Activated CD4-positive, alpha-beta T cell treated with anti-CD3 and anti-CD28 coated beads for 4 hours (primary cell): ENCODE measurements around the gene PTPRC.
"Not testable (repeated sequence)": the region's sequence is repeated elsewhere in the genome, so short reads cannot be mapped to it uniquely, and the experiment has no call there.

Experiments
- DNase-seq, 2 donors: peaks; one replicate each; pipeline ENCODE4 v3.0.0-alpha.2; 2020

PTPRC gene, protein sequence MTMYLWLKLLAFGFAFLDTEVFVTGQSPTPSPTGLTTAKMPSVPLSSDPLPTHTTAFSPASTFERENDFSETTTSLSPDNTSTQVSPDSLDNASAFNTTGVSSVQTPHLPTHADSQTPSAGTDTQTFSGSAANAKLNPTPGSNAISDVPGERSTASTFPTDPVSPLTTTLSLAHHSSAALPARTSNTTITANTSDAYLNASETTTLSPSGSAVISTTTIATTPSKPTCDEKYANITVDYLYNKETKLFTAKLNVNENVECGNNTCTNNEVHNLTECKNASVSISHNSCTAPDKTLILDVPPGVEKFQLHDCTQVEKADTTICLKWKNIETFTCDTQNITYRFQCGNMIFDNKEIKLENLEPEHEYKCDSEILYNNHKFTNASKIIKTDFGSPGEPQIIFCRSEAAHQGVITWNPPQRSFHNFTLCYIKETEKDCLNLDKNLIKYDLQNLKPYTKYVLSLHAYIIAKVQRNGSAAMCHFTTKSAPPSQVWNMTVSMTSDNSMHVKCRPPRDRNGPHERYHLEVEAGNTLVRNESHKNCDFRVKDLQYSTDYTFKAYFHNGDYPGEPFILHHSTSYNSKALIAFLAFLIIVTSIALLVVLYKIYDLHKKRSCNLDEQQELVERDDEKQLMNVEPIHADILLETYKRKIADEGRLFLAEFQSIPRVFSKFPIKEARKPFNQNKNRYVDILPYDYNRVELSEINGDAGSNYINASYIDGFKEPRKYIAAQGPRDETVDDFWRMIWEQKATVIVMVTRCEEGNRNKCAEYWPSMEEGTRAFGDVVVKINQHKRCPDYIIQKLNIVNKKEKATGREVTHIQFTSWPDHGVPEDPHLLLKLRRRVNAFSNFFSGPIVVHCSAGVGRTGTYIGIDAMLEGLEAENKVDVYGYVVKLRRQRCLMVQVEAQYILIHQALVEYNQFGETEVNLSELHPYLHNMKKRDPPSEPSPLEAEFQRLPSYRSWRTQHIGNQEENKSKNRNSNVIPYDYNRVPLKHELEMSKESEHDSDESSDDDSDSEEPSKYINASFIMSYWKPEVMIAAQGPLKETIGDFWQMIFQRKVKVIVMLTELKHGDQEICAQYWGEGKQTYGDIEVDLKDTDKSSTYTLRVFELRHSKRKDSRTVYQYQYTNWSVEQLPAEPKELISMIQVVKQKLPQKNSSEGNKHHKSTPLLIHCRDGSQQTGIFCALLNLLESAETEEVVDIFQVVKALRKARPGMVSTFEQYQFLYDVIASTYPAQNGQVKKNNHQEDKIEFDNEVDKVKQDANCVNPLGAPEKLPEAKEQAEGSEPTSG (N-terminal part only)

GRCh38 chr1:198638894-198639635, at the start of gene PTPRC:
TSS of gene PTPRC (plus strand) at chr1:198639040. CDS start at chr1:198639269, 229 bp downstream.
- DNase-seq, result no peak

- no peak for DNase-seq
These were observed 48.4 kb upstream of the PTPRC start for GRCh38 chr1:198590454-198590853.

DNA sequence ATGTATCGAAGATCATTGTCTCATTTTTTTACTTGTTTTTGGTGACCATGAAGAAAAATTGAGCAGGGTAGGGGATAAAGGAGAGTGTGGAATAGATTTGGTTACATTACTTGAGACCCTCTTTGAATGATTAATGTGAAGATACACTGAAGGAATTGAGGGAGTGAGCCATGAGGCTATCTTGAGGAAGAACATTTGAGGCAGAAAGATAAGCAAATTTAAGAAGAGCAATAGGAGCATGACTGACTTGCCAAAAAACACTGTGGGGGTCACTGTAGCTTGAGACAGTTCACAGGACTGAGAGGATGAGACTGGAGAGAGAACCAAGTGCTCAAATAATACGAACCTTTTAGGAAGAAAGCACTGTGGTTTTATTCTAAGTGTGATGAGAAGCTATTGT, 43.1 kb upstream of the PTPRC start:
- DNase-seq, result no peak

DNA sequence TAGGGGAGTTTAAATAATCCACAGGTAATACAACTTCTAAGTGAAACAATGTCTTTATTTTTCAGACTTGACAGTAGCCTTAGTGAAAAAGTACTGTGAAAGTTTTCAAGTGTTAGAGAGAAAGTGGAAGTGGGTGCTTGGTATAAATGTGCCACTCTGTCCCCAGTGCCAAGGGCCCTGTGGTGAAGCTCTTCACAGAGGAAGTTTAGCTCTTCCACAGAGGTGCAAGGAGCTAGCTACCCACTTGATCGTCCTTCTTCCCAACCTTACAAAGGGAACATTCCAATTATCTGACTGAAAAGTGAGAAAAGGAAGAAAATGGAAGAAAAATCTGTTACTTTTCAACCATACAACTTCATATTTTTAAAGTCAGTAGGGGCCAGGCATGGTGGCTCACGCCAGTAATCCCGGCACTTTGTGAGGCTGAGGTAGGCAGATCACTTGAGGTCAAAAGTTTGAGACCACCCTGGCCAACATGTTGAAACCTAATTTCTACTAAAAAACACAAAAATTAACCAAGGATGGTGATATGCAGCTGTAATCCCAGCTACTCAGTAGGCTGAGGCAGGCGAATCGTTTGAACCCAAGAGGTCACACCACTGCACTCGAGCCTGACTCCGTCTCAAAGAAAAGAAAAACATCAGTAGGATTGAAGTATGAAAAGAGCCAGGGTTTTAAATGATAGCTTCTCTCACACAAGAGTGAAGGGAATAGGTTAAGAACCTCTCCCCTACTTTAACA, 41.0 kb upstream of the PTPRC start:
- DNase-seq, result no peak

GRCh38 chr1:198598796-198599321, 40.0 kb upstream of the PTPRC start:
- no peak for DNase-seq

DNA sequence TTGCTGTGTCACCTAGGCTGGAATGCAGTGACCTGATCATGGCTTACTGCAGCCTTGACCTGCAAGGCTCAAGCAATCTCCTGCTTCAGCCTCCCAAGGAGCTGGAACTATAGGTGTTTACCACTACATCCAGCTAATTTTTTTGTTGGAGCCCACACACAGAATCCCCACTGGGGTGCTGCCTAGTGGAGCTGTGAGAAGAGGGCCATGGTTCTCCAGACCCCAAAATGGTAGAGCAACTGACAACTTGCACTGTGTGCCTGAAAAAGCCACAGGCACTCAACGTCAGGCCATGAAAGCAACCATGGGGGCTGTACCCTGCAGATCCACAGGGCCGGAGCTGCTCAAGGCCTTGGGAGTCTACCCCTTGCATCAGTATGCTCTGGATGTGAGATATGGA, 39.1 kb upstream of the PTPRC start:
- no peak for DNase-seq

DNA sequence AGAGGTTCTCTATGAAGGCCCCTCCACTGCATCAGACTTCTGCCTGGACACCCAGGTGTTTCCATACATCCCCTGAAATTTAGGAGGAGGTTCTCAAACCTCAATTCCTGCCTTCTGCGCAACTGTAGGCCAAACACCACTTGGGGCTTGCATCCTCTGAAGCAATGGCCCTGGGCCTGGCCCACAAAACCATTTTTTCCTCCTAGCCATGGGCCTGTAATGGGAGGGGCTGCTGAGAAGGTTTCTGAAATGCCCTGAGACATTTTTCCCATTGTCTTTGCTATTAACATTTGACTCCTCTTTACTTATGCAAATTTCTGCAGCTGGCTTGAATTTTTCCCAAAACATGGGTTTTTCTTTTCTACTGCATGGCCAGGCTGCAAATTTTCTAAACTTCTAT, 37.9 kb upstream of the PTPRC start:
- no peak for DNase-seq

- DNase-seq, result not testable (repeated sequence)
These were observed 37.5 kb upstream of the PTPRC start for GRCh38 chr1:198601310-198601709.

DNA sequence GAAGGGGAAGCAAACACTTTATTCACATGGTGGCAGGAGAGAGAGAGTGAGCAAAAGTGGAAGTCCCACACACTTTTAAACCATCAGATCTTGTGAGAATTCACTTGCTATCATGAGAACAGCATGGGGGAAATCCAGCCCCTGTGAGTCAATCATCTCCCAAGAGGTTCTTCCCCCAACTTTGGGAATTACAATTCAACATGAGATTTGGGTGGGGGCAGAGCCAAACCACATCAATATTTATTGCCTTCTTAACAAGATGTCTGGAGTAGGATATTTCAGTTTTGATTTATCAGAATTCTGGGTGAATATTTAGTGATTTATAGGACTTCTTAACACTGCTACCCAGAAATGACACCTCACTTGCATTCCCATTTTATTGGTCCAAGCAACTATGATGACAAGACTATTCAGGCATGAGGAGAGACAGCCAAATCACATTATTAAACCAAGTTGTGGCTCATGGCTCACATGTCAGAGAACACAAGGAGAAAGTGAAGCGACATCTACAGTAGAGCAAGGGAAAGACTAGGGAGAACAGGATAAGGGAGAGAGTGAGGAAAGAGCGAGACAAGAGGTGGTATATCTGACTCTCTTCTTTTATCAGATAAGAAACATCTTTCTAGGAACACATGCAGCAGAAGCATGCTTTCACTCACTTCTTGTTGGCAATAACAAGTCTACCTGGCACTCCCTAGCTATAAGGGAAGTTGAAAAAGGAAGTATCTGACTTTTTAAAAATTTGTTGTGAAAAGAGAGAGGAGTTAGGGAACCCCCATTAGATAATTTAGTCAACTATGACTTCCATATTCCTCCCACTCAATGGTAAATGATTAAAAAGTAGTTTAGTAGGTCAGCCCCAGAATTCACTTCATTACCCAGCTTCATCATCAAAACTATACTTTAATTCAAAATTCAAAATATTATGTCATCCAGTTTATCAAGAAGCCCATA, 36.6 kb upstream of the PTPRC start:
- DNase-seq, result no peak

DNA sequence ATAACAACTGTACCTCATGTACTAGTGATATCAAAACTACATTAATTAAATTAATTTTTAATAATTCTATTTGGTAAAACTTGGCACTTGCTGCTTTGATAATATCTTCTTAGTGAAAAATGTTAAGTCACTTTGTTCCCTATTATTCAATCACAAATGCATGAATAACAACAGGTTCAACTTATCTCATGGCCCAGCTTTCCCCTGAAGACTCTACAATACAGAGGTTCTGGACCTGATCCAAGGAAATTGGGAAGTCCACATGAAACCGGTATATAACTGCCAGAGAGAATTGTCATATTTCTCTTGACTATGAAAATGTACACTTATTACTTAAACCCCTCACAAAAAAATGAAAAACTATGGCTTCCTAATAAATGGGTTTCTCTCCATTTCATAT, 33.9 kb upstream of the PTPRC start:
- no peak for DNase-seq

GRCh38 chr1:198605406-198605805, 33.4 kb upstream of the PTPRC start:
- DNase-seq, result no peak

- no peak for DNase-seq
These were observed 32.8 kb upstream of the PTPRC start for GRCh38 chr1:198606020-198606438.

GRCh38 chr1:198607714-198608113, 31.1 kb upstream of the PTPRC start:
- DNase-seq, result no peak

GRCh38 chr1:198610362-198610761, 28.5 kb upstream of the PTPRC start:
- DNase-seq, result no peak

DNA sequence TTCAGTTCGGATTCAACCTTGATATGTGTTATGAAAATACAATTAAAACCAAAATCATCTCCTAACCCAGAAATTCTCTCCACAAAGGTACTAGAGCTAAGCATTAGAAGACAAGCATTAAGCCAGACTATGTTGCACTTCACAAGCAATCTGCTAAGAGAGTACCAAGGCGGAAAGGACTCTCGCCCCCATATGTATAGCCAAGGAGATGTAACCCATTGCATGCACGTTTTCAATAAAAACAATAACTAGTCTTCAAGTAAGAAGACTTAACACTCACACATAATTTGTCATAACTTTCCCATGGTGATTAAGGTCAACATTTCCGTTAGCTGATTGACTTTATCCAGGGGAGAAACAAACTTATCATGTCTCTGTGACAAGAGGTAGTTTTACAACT, 27.6 kb upstream of the PTPRC start:
- DNase-seq, result no peak

GRCh38 chr1:198612471-198613260, 26.2 kb upstream of the PTPRC start:
- DNase-seq, result no peak

- DNase-seq, result no peak
These were observed 21.4 kb upstream of the PTPRC start for GRCh38 chr1:198617406-198617805.

- DNase-seq, result no peak
These were observed 19.3 kb upstream of the PTPRC start for GRCh38 chr1:198619375-198620140.
